ENCODE data around the gene DIO1.

DNA sequence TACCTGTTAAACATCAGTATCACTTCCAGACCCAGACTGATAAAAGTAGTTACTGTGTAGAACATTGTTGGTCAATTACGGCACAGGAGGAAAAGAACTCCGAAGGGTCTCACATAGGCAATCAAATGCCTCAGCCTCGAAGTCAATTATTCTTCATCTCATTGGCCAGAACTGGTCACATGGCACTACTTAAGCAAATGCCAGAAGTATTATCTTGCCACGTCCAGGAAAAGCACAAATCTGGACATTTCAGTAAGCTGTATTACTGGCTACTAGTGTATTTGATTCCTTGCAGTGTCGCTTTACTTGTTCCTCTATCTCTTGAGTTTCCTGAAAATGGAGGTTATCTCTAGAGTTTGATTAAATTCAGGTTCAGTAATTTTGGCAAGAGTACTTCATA lies 24.4 kb downstream of the DIO1 start:
- TF ChIP-seq POLR2AphosphoS5 (IDR thresholded peaks at IDR 0.05) (peak in 1 of 3 donors; percentile 52), POLR2A (IDR thresholded peaks at IDR 0.05) (no peak)
- TF ChIP-seq, protein P1, sequence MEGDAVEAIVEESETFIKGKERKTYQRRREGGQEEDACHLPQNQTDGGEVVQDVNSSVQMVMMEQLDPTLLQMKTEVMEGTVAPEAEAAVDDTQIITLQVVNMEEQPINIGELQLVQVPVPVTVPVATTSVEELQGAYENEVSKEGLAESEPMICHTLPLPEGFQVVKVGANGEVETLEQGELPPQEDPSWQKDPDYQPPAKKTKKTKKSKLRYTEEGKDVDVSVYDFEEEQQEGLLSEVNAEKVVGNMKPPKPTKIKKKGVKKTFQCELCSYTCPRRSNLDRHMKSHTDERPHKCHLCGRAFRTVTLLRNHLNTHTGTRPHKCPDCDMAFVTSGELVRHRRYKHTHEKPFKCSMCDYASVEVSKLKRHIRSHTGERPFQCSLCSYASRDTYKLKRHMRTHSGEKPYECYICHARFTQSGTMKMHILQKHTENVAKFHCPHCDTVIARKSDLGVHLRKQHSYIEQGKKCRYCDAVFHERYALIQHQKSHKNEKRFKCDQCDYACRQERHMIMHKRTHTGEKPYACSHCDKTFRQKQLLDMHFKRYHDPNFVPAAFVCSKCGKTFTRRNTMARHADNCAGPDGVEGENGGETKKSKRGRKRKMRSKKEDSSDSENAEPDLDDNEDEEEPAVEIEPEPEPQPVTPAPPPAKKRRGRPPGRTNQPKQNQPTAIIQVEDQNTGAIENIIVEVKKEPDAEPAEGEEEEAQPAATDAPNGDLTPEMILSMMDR (IDR thresholded peaks at IDR 0.05): no peak

Data from stomach (tissue), 4 donors.